Gastrocnemius medialis (tissue), 4 donors: ENCODE data around the gene NHERF1. TPM values are rescaled to one million over a fixed set of nuclear protein-coding genes. Genes with fewer than 3 reads are reported as not detected.

Experiments used
- ATAC-seq, 2 donors: fragments of 150-250 bp; one replicate each; pipeline ENCODE4 v1.9.1; 2016
- DNase-seq, 2 donors: peaks; one replicate each; pipeline ENCODE4 v3.0.0-alpha.2; 2019
- H3K27ac ChIP-seq, 4 donors: fragments of 200-600 bp; sonication (generic); 1 replicate in 1 of 4; 2 replicates in 3 of 4; pipeline ENCODE4 v1.5.1; 2016 to 2018; ENCODE audit warnings: mild to moderate bottlenecking in 2 of 4, moderate library complexity in 1 of 4
- H3K27me3 ChIP-seq, 3 donors: fragments of 200-600 bp; sonication (generic) in 2 of 3; 1 replicate in 1 of 3; 2 replicates in 2 of 3; pipeline versions ENCODE4 v1.5.1 to v1.6.0; 2016 to 2019; ENCODE audit warnings: mild to moderate bottlenecking in 1 of 3, moderate library complexity in 1 of 3
- H3K36me3 ChIP-seq, 2 donors: fragments of 200-600 bp; sonication (generic) in 1 of 2; one replicate each; pipeline ENCODE4 v1.5.1; 2017 to 2018
- H3K4me1 ChIP-seq, 2 donors: fragments of 200-600 bp; sonication (generic) in 1 of 2; one replicate each; pipeline ENCODE4 v1.5.1; 2016 to 2017; ENCODE audit warnings: mild to moderate bottlenecking in 2 of 2
- H3K4me3 ChIP-seq, 4 donors: fragments of 200-600 bp; sonication (generic) in 3 of 4; 1 replicate in 1 of 4; 2 replicates in 3 of 4; pipeline ENCODE4 v1.5.1; 2016 to 2019; ENCODE audit warnings: mild to moderate bottlenecking in 2 of 4
- H3K9me3 ChIP-seq, 3 donors: fragments of 200-600 bp; sonication (generic) in 2 of 3; 1 replicate in 1 of 3; 2 replicates in 2 of 3; pipeline ENCODE4 v1.5.1; 2016 to 2019
- POLR2A ChIP-seq, 2 donors: fragments of 450-650 bp; IDR thresholded peaks; one replicate each; pipeline ENCODE4 v1.6.1; 2017; ENCODE audit warnings: antibody characterized with exemption in 2 of 2, mild to moderate bottlenecking in 2 of 2, moderate library complexity in 2 of 2
- in situ Hi-C, 4 donors: fragments of 200-750 bp; cut with MboI; loops; one replicate each; pipeline versions ENCODE4 v1.15.0 to v1.8.0; 2017; ENCODE audit warnings: low sequenced_read_pairs in 4 of 4
- intact Hi-C: fragments of 100-400 bp; cut with DNase I; formaldehyde crosslinking; loops from one replicate; pipeline ENCODE4 v1.15.1; 2023; ENCODE audit warnings: low total_unique reads
- total RNA-seq, 4 donors: library from RNA; depleted of rRNA; stranded (reverse); fragments of >200 nt; gene quantifications; one replicate each; pipeline versions ENCODE4 v1.1.0 to v1.2.3, GENCODE V29; 2016
- TF ChIP-seq, protein P1 (sequence below), 5 experiments: fragments of 450-650 bp in 3 of 5; fragments of 200-600 bp in 2 of 5; sonication (generic) in 2 of 5; IDR thresholded peaks in 4 of 5; conservative IDR thresholded peaks in 1 of 5; 1 replicate in 4 of 5; 2 replicates in 1 of 5; pipeline ENCODE4 v1.5.1; 2016 to 2019; ENCODE audit warnings: antibody characterized with exemption in 5 of 5, mild to moderate bottlenecking in 3 of 5, moderate library complexity in 3 of 5

The NHERF1 gene
- total RNA-seq, 4 donors from 2014 or later: 3.8 to 5.6 (median 5.5) TPM

- TF ChIP-seq POLR2A (IDR thresholded peaks at IDR 0.05): peak in 1 of 2 donors; percentile 1
- TF ChIP-seq, protein P1, sequence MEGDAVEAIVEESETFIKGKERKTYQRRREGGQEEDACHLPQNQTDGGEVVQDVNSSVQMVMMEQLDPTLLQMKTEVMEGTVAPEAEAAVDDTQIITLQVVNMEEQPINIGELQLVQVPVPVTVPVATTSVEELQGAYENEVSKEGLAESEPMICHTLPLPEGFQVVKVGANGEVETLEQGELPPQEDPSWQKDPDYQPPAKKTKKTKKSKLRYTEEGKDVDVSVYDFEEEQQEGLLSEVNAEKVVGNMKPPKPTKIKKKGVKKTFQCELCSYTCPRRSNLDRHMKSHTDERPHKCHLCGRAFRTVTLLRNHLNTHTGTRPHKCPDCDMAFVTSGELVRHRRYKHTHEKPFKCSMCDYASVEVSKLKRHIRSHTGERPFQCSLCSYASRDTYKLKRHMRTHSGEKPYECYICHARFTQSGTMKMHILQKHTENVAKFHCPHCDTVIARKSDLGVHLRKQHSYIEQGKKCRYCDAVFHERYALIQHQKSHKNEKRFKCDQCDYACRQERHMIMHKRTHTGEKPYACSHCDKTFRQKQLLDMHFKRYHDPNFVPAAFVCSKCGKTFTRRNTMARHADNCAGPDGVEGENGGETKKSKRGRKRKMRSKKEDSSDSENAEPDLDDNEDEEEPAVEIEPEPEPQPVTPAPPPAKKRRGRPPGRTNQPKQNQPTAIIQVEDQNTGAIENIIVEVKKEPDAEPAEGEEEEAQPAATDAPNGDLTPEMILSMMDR (IDR thresholded peaks at IDR 0.05 in 4 of 5, conservative IDR thresholded peaks at IDR 0.05 in 1 of 5): no peak
- peak overlapping the region; percentile 55 to 68 (median 61) for H3K27ac ChIP-seq
- peaks cover 12% of the 10 kb centered on the region in 2 donors for H3K4me1 ChIP-seq
- ATAC-seq: peak; percentile 80 to 85
- peak; percentile 67 to 81 for DNase-seq
- peaks cover 0 to 28% of the 10 kb centered on the region in 2 donors for H3K36me3 ChIP-seq
- intact Hi-C loops (no loop called here), in situ Hi-C loops (no loop called here)
- H3K4me3 ChIP-seq: no peak overlapping the region
- H3K27me3 ChIP-seq: no peaks in the 10 kb centered on the region
- no peaks in the 10 kb centered on the region for H3K9me3 ChIP-seq
Measured at GRCh38 chr17:74768069-74768762, 19.8 kb downstream of the NHERF1 start.

GRCh38 chr17:74768763-74769114 lies 20.3 kb downstream of the NHERF1 start:
- Histone ChIP-seq H3K27ac (peak overlapping the region; percentile 55 to 68 (median 61)), H3K4me3 (no peak overlapping the region), H3K9me3 (no peaks in the 10 kb centered on the region), H3K36me3 (peaks cover 0 to 32% of the 10 kb centered on the region in 2 donors), H3K4me1 (peaks cover 12% of the 10 kb centered on the region in 2 donors), H3K27me3 (no peaks in the 10 kb centered on the region)
- intact Hi-C loops (no loop called here), in situ Hi-C loops (no loop called here)
- TF ChIP-seq POLR2A (IDR thresholded peaks at IDR 0.05): peak in 1 of 2 donors; percentile 3
- TF ChIP-seq, protein P1 (IDR thresholded peaks at IDR 0.05 in 4 of 5, conservative IDR thresholded peaks at IDR 0.05 in 1 of 5): no peak
- peak in 1 of 2 donors; percentile 34 for ATAC-seq
- no peak for DNase-seq

DNA sequence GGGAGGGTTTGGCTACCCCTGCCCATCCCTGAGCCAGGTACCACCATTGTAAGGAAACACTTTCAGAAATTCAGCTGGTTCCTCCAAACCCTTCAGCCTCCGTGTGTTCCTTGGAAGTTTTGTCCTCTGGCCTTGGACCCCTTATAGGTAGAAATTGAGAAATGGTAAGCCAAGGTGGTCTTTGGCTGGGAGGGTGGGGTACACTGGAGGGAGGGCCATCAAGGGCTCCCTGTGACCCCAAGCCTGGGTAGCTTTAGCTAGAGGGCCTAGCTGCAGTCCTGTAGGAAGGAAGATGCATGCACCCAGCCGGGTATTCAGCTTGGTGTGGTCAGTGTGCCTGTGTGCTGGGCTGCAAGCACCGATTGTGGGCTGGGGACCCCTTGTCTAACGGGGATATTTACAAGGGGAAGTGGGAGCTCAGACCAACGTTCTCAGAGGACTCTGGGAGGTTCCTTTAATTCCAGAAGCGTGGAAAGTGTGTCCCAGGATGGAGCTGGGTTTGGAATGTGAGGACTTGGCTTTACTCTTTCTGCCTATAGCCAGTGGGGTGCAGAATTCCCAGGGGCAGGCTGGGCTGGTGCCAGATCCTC lies 20.9 kb downstream of the NHERF1 start:
- DNase-seq: no peak
- TF ChIP-seq POLR2A (IDR thresholded peaks at IDR 0.05): no peak
- TF ChIP-seq, protein P1 (IDR thresholded peaks at IDR 0.05 in 4 of 5, conservative IDR thresholded peaks at IDR 0.05 in 1 of 5): no peak
- ATAC-seq: no peak
- intact Hi-C loops: no loop called here
- in situ Hi-C loops: no loop called here
- H3K27me3 ChIP-seq: no peaks in the 10 kb centered on the region
- peak overlapping the region in 1 of 4 donors; percentile 66 for H3K27ac ChIP-seq
- no peaks in the 10 kb centered on the region for H3K9me3 ChIP-seq
- peaks cover 0 to 32% of the 10 kb centered on the region in 2 donors for H3K36me3 ChIP-seq
- H3K4me1 ChIP-seq: peaks cover 12% of the 10 kb centered on the region in 2 donors
- no peak overlapping the region for H3K4me3 ChIP-seq

GRCh38 chr17:74769856-74770497 lies 21.5 kb downstream of the NHERF1 start:
- Histone ChIP-seq H3K9me3 (no peaks in the 10 kb centered on the region), H3K36me3 (peaks cover 0 to 32% of the 10 kb centered on the region in 2 donors), H3K27me3 (no peaks in the 10 kb centered on the region), H3K4me1 (peaks cover 13 to 15% of the 10 kb centered on the region in 2 donors), H3K4me3 (no peak overlapping the region), H3K27ac (no peak overlapping the region)
- no peak for DNase-seq
- ATAC-seq: no peak
- TF ChIP-seq, protein P1 (IDR thresholded peaks at IDR 0.05 in 4 of 5, conservative IDR thresholded peaks at IDR 0.05 in 1 of 5): no peak
- no peak for TF ChIP-seq POLR2A (IDR thresholded peaks at IDR 0.05)
- in situ Hi-C loops (no loop called here), intact Hi-C loops (loop anchor here (1.0 to 10.0 kb wide), 3 partner anchors 26 to 555 kb away; partner anchors contain the start of gene TTYH2)
